Measurements from ENCODE around the gene CEP70.

DNA sequence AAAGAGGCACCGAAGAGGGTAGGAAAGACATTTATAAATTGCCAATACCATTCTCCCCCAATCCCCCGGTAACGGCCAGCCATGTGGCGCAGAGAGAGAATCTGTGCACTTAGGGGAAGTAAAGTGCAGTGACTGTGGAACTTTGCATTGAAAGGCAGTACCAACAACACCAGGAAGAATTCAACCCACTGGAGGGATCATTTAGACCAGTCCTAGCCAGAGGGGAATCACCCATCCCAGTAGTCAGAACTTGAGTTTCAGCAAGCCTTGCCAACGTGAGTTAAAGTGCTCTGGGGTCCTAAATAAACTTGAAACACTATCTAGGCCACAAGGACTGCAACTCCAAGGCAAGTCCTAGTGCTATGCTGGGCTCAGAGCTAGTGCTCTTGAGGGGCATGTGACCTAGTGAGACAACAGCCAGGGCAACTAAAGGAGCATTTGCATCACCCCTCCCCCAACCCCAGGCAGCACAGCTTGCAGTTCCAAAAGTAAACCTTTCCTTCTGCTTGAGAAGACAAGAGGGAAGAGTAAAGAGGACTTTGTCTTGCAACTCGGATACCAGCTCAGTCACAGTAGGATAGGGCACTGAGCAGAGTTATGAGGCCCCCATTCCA is 15.0 kb downstream of the CEP70 start:
- no peak for TF ChIP-seq EZH2 (IDR thresholded peaks at IDR 0.05; ENCODE audit: low read length)
- TF ChIP-seq, protein P1, sequence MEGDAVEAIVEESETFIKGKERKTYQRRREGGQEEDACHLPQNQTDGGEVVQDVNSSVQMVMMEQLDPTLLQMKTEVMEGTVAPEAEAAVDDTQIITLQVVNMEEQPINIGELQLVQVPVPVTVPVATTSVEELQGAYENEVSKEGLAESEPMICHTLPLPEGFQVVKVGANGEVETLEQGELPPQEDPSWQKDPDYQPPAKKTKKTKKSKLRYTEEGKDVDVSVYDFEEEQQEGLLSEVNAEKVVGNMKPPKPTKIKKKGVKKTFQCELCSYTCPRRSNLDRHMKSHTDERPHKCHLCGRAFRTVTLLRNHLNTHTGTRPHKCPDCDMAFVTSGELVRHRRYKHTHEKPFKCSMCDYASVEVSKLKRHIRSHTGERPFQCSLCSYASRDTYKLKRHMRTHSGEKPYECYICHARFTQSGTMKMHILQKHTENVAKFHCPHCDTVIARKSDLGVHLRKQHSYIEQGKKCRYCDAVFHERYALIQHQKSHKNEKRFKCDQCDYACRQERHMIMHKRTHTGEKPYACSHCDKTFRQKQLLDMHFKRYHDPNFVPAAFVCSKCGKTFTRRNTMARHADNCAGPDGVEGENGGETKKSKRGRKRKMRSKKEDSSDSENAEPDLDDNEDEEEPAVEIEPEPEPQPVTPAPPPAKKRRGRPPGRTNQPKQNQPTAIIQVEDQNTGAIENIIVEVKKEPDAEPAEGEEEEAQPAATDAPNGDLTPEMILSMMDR (optimal IDR thresholded peaks at IDR 0.05 in 1 of 3, IDR thresholded peaks at IDR 0.05 in 1 of 3, conservative IDR thresholded peaks at IDR 0.05 in 1 of 3; ENCODE audit: extremely low read depth in 1 of 3, insufficient read depth in 2 of 3, low read length in 3 of 3): no peak
